GM12872 (cell line): ENCODE data around the gene PAPPA.

Experiments
- TF ChIP-seq, protein P1 (sequence below): IDR thresholded peaks from 3 replicates; pipeline ENCODE4 v1.5.1; 2011; ENCODE audit warnings: low read depth, mild to moderate bottlenecking, low read length, moderate library complexity; ENCODE audit not compliant: insufficient read depth

The PAPPA gene

DNA sequence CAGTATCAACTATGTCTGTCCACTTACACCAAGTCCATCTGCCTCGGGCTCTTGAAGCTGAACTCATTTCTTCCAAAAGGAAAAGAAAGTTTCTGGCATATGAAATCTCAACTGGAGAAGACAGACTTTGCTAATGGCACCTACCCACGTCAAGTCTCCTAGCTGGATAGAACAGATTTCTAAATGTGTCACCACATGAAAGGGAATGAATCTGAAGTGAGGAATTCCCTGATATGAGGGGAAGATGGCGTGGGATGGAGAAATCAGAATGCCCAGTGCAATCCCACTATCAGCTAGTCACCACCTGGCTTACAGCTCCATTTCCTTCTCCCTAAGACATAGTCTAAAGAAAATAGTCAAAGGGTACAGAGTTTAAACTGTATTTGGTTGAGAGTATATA lies 144.7 kb downstream of the PAPPA start:
- TF ChIP-seq, protein P1, sequence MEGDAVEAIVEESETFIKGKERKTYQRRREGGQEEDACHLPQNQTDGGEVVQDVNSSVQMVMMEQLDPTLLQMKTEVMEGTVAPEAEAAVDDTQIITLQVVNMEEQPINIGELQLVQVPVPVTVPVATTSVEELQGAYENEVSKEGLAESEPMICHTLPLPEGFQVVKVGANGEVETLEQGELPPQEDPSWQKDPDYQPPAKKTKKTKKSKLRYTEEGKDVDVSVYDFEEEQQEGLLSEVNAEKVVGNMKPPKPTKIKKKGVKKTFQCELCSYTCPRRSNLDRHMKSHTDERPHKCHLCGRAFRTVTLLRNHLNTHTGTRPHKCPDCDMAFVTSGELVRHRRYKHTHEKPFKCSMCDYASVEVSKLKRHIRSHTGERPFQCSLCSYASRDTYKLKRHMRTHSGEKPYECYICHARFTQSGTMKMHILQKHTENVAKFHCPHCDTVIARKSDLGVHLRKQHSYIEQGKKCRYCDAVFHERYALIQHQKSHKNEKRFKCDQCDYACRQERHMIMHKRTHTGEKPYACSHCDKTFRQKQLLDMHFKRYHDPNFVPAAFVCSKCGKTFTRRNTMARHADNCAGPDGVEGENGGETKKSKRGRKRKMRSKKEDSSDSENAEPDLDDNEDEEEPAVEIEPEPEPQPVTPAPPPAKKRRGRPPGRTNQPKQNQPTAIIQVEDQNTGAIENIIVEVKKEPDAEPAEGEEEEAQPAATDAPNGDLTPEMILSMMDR = no peak

DNA sequence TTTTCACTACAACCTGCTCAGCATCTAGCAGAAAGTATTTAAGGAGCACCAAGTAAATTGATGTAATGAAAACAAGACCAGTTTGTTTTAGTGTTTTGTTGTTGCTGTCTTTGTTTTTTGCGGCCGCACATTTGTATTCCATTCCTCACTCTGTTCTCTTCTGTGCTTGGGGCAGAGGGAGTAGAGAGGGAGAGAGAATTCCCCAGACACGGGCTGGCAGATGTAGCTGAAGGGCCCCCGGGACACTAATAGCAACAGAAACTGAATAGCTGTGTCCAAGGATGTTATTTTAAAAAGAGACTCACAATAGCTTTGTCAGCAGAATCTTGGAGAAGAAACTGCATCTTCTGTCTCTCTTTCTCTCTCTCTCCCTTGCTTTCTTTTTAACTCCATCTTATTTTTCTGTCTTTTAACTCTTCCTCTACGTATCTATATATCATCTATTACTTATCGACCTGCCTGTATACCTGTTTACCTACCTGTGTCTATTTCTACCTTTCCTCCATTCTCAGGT lies 145.3 kb downstream of the PAPPA start:
- TF ChIP-seq, protein P1 = no peak

DNA sequence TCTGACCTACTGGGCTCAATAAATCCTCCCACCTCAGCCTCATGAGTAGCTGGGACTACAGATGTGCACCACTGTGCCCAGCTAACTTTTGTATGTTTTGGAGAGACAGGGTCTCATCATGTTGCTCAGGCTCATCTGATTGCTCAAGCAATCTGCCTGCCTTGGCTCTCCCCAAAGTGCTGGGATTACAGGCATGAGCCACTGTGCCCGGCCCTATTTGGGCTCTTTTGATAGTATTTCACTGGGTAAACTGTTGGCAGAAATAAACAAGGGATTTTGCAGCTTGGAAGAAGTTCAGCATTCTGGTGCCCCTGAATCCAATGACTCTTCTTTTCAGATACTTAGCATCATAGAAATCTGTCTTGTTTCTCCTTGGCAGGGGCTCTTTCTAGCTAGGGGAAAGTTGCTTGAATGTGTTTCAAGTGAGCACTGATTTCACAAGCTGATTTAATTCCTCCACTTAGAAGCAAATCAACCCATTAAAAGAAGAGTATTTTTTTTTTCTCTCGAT lies 146.8 kb downstream of the PAPPA start:
- TF ChIP-seq, protein P1 = no peak

DNA sequence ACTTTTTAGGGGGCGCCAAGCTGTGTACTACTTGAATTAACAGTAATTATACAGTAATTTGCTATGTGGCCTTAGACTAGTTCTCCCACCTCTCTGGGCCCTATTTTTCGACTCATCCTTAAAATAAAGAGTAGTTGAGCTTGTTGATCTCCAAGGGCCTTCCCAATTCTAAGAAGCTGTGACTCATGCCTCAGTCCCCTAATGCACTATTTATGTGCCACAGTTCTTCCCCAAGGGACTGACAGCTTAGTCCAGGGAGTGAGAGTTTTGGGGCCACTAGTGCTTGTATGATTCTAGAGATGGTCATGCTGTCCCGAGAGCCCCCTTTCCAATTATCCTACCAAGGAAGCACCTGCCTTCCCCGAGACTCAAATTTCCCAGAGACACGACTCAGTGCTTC lies 149.7 kb downstream of the PAPPA start:
- TF ChIP-seq, protein P1 = no peak

DNA sequence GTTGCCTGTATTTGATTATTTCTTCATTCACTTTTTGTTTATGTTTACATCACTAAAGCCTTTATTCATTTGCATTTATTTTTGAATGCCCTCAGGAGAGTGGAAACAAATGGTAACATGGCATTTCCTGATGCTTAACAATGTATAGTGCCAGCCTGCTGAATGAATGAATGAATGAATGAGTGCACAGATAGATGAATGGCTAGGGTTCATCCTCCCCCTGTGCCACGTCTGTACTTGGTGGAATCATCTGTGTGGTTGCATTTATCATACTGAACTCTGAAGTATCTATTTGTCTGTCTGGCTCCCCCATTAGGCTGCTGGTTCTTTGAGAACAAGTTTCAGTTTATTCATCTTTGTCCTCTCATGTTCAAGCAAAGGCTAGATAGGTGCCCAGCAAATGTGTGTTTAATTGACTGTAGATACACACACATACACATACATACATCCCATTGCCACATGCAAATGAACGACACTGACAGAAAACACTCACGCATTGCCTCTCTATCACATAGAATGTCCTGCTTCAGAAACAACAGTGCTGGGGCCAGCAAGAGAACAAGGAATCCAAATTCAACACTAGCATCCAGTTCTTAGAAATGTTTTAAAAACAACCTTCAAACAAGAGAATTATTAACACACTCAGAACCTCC lies 150.4 kb downstream of the PAPPA start:
- TF ChIP-seq, protein P1 = no peak

DNA sequence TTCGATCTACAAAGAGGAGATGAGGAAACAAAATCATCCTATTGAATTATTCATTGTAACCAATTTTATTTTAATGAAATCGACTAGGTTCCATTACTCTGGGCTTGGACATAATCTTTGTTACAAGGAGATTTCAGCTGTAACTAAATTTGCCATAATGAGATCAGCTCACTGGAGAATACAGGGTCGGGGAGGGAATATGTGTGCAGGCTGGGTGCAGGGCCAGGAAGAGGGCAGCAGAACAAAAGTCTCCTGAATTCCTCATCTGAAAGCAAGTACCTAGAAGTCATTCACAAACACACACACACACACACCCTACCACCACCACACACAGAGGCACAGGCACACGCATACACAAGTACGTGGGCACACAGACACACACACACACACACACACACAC lies 151.2 kb downstream of the PAPPA start:
- TF ChIP-seq, protein P1 = no peak

DNA sequence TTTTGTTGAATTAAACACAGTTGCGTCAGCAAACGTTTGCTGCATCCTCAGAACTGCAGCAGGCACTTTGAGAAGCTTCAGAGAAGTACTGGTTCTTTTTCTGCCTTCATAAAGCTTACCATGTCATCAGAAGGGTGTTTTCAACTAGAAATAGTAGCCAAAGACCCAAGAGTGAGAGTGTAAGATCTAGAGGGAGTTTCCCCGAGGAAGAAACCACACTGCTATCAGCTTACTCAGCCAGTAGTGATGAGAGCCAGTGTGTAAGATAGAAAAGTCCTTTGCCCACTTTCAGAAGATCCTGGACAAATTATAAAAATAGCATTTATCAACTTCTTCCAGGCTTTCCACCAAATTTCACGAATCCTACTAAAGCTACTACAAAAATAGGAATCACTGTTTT lies 154.5 kb downstream of the PAPPA start:
- TF ChIP-seq, protein P1 = no peak
